OCI-LY7 (cell line): ENCODE results near the gene TTC22. TPM values are rescaled to one million over a fixed set of nuclear protein-coding genes. Genes with fewer than 3 reads are reported as not detected.

Experiments used
- BruUV-seq: library from RNA; stranded (reverse); fragments of 400-500 nt; replicated peaks from 2 replicates; lab custom pipeline; 2021; lab: Mats Ljungman, UMichigan
- CTCF ChIA-PET: fragments of 300-600 bp; sonication (Branson Sonifier 250); formaldehyde crosslinking; loops from one replicate; lab custom pipeline; 2022; ENCODE audit warnings: antibody characterized with exemption; ENCODE audit not compliant: unreplicated experiment; lab: Charles Lee
- POLR2A ChIA-PET: fragments of 300-600 bp; sonication (Branson Sonifier 250); formaldehyde crosslinking; loops from one replicate; lab custom pipeline; 2022; ENCODE audit warnings: antibody characterized with exemption; lab: Charles Lee
- DNase-seq: peaks from one replicate; pipeline ENCODE4 v3.0.0-alpha.2; 2015; ENCODE audit warnings: low spot score
- H2AFZ ChIP-seq: fragments of 200-600 bp; sonication (generic), shearing (Covaris generic); 2 replicates; pipeline ENCODE4 v1.6.1; 2014; ENCODE audit warnings: mild to moderate bottlenecking, antibody characterized with exemption, low read length, moderate library complexity
- H3K27ac ChIP-seq: fragments of 200-600 bp; sonication (generic); 2 replicates; pipeline ENCODE4 v1.5.1; 2014; ENCODE audit warnings: mixed run types, low read depth, mild to moderate bottlenecking, moderate library complexity, low read length, inconsistent platforms; ENCODE audit not compliant: poor library complexity, severe bottlenecking
- H3K36me3 ChIP-seq: fragments of 200-600 bp; sonication (generic); 2 replicates; pipeline ENCODE4 v1.6.1; 2014; ENCODE audit warnings: mild to moderate bottlenecking, antibody characterized with exemption, low read length, moderate library complexity, mixed read lengths; ENCODE audit not compliant: insufficient read depth
- H3K4me1 ChIP-seq: fragments of 200-600 bp; sonication (generic); 2 replicates; pipeline ENCODE4 v1.5.1; 2014; ENCODE audit warnings: mild to moderate bottlenecking, low read length; ENCODE audit not compliant: insufficient read depth, poor library complexity, severe bottlenecking
- H3K4me2 ChIP-seq: fragments of 200-600 bp; sonication (generic); 2 replicates; pipeline ENCODE4 v1.6.1; 2014; ENCODE audit warnings: mild to moderate bottlenecking, low read length
- H3K4me3 ChIP-seq: fragments of 200-600 bp; sonication (generic); 2 replicates; pipeline ENCODE4 v1.5.1; 2014; ENCODE audit warnings: mild to moderate bottlenecking, low read depth, low read length; ENCODE audit not compliant: poor library complexity, severe bottlenecking
- H3K79me2 ChIP-seq: fragments of 200-600 bp; sonication (generic); 2 replicates; pipeline ENCODE4 v1.6.1; 2016; ENCODE audit warnings: low read depth, mild to moderate bottlenecking, low read length, moderate library complexity, mixed read lengths; ENCODE audit not compliant: insufficient read depth
- H3K9me2 ChIP-seq: fragments of 200-600 bp; sonication (generic); 2 replicates; pipeline ENCODE4 v1.6.1; 2016; ENCODE audit warnings: mild to moderate bottlenecking, low read length, mixed read lengths; ENCODE audit not compliant: insufficient read depth
- H3K9me3 ChIP-seq: fragments of 200-600 bp; sonication (generic); 2 replicates; pipeline ENCODE4 v1.6.1; 2014; ENCODE audit warnings: mild to moderate bottlenecking, mixed run types, low read length, mixed read lengths
- H4K20me1 ChIP-seq: fragments of 200-600 bp; sonication (generic); 2 replicates; pipeline ENCODE4 v1.6.1; 2014; ENCODE audit warnings: mild to moderate bottlenecking, antibody characterized with exemption, low read length, moderate library complexity, mixed read lengths; ENCODE audit not compliant: insufficient read depth
- EZH2phosphoT487 ChIP-seq: fragments of 200-600 bp; sonication (generic); IDR thresholded peaks from 2 replicates; pipeline ENCODE4 v1.6.1; 2018; ENCODE audit warnings: low read depth, borderline replicate concordance, mild to moderate bottlenecking, mixed run types, antibody characterized with exemption, low read length, moderate library complexity, mixed read lengths
- intact Hi-C: fragments of 100-400 bp; cut with micrococcal nuclease; formaldehyde crosslinking; loops from one replicate; pipeline ENCODE4 v1.10.0; 2022; ENCODE audit not compliant: unreplicated experiment
- total RNA-seq, 2 experiments: library from RNA; depleted of rRNA in 1 of 2; stranded (reverse); fragments of >200 nt in 1 of 2; shearing (Covaris generic) in 1 of 2; gene quantifications; 2 replicates each; pipeline ENCODE4 v1.2.3, GENCODE V29; 2014 to 2022
- TF ChIP-seq, protein P1 (sequence below): fragments of 200-600 bp; sonication (generic); conservative IDR thresholded peaks from 2 replicates; pipeline ENCODE4 v1.5.1; 2014; ENCODE audit warnings: mild to moderate bottlenecking, antibody characterized with exemption, low read length, moderate library complexity, mixed read lengths

Gene TTC22
- total RNA-seq, 2 experiments from 2014 or later = not detected

DNA sequence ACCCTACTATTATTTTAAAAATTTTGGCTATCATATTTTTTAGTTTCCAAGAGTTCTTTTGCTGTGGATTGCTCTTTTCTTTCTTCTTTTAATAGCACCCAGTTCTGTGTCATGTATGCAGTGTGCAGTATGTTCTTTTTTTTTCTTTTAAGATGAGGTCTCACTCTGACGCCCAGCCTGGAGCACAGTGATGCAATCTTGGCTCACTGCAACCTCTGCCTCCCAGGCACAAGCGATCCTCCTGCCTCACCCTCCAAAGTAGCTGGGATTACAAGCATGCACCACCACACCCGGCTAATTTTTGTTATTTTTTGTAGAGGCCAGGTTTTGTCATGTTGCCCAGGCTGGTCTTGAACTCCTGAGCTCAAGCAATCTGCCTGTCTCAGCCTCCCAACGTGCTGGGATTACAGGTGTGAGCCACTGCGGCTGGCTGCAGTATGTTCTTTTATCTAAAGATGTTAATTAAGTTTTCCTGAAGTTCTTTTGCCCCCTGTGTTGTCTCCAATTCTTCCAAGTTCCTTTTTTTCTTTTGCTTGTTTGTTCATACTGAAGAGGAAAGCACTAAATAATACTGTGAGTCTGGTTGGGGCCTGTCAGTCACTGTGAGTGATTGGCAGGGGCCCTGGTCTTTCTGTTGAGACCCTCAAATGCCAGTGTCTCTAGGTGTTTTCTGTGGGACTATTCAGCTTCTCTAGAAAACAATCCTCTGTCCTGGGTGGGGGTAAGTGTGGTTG is 17.5 kb upstream of the TTC22 start:
- H3K79me2 ChIP-seq = no peaks in the 10 kb centered on the region
- H3K9me2 ChIP-seq = no peaks in the 10 kb centered on the region
- no peak overlapping the region for H3K4me2 ChIP-seq
- no peaks in the 10 kb centered on the region for H3K4me1 ChIP-seq
- ChIA-PET POLR2A (no interaction called here), CTCF (no interaction called here)
- DNase-seq = no peak
- intact Hi-C loops = no loop called here
- BruUV-seq = no TSS peak
- H3K36me3 ChIP-seq = no peaks in the 10 kb centered on the region
- TF ChIP-seq EZH2phosphoT487 = no peak
- TF ChIP-seq, protein P1, sequence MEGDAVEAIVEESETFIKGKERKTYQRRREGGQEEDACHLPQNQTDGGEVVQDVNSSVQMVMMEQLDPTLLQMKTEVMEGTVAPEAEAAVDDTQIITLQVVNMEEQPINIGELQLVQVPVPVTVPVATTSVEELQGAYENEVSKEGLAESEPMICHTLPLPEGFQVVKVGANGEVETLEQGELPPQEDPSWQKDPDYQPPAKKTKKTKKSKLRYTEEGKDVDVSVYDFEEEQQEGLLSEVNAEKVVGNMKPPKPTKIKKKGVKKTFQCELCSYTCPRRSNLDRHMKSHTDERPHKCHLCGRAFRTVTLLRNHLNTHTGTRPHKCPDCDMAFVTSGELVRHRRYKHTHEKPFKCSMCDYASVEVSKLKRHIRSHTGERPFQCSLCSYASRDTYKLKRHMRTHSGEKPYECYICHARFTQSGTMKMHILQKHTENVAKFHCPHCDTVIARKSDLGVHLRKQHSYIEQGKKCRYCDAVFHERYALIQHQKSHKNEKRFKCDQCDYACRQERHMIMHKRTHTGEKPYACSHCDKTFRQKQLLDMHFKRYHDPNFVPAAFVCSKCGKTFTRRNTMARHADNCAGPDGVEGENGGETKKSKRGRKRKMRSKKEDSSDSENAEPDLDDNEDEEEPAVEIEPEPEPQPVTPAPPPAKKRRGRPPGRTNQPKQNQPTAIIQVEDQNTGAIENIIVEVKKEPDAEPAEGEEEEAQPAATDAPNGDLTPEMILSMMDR = no peak
- H3K27ac ChIP-seq = no peak overlapping the region
- no peaks in the 10 kb centered on the region for H4K20me1 ChIP-seq
- peaks cover 5% of the 10 kb centered on the region; the same call in 1 of the 2 replicates for H3K9me3 ChIP-seq
- no peak overlapping the region for H3K4me3 ChIP-seq
- no peak overlapping the region for H2AFZ ChIP-seq

DNA sequence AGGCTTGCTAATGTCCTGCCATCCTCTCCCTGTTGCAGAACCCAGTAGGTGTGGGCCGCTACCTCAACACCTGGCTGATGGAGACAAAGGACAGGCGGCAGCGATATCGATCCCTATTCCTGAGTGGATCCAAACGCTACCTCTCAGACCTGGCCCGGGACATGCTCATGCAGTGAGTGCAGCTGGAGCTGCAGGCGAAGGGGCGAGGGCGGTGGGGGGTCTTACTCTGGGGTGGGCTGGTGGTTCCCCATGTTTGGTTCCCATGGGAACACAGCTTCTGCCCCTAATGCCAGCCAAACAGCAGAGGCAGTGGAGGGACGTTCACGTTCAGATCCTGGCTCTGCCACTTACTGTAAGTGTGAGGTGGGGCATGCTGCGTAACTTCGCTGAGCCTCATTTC is 15.8 kb upstream of the TTC22 start:
- Histone ChIP-seq H4K20me1 (no peaks in the 10 kb centered on the region), H3K36me3 (no peaks in the 10 kb centered on the region), H3K27ac (no peak overlapping the region), H3K4me2 (no peak overlapping the region), H3K9me3 (no peaks in the 10 kb centered on the region), H3K4me1 (no peaks in the 10 kb centered on the region), H3K79me2 (no peaks in the 10 kb centered on the region), H2AFZ (no peak overlapping the region), H3K4me3 (no peak overlapping the region), H3K9me2 (no peaks in the 10 kb centered on the region)
- TF ChIP-seq, protein P1 = no peak
- TF ChIP-seq EZH2phosphoT487 = no peak
- BruUV-seq = no TSS peak
- intact Hi-C loops = no loop called here
- ChIA-PET CTCF (no interaction called here), POLR2A (no interaction called here)
- no peak for DNase-seq

DNA sequence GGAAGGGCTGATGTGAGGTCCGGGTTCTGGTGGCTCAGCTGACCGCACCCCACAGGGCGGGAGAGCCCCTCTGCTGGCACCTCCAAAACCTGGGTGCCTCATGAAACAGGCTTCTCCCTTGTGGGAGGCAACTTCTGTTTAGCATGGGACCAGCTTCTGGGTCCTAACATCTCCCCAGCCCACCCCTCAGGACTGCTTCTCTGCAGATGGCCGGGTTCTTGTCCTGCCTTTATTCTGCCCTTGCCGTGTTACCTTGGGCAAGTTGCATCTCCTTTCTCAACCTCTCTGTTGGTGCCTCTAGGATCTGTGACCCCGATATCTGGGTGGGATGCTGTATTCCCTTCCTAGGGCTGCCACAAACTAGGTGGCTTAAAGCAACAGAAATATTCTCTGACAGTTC is 15.0 kb upstream of the TTC22 start:
- Histone ChIP-seq H2AFZ (no peak overlapping the region), H3K9me2 (no peaks in the 10 kb centered on the region), H3K79me2 (no peaks in the 10 kb centered on the region), H3K9me3 (no peaks in the 10 kb centered on the region), H4K20me1 (no peaks in the 10 kb centered on the region), H3K4me1 (no peaks in the 10 kb centered on the region), H3K4me2 (no peak overlapping the region), H3K4me3 (no peak overlapping the region), H3K36me3 (no peaks in the 10 kb centered on the region), H3K27ac (no peak overlapping the region)
- TF ChIP-seq, protein P1 = no peak
- TF ChIP-seq EZH2phosphoT487 = no peak
- POLR2A ChIA-PET = interaction anchor here (1.2 kb wide), 2 partner anchors 9 to 36 kb away, joined by 3 read pairs; no protein-coding TSS in a partner anchor
- CTCF ChIA-PET = no interaction called here
- no TSS peak for BruUV-seq
- DNase-seq = no peak
- intact Hi-C loops = no loop called here
